CD4-positive, alpha-beta memory T cell (primary cell): ENCODE data around the gene RASA1. TPM values are rescaled to one million over a fixed set of nuclear protein-coding genes. Genes with fewer than 3 reads are reported as not detected.
A peak's percentile ranks its signal among the peaks of the same experiment; 100 is the strongest.

Source experiments
- CTCF ChIA-PET: fragments of 350-600 bp; sonication (Branson Sonifier 250); formaldehyde crosslinking; loops from one replicate; lab custom pipeline; 2021; ENCODE audit warnings: inconsistent platforms; ENCODE audit not compliant: partially characterized antibody; lab: Charles Lee
- POLR2A ChIA-PET: fragments of 350-600 bp; sonication (Branson Sonifier 250); formaldehyde crosslinking; loops from one replicate; lab custom pipeline; 2021; ENCODE audit not compliant: partially characterized antibody; lab: Charles Lee
- DNase-seq, 5 donors: peaks; one replicate each; pipeline versions ENCODE4 v3.0.0 to v3.0.0-alpha.2; 2020 to 2022; ENCODE audit warnings: mixed read lengths in 1 of 5
- H3K27ac ChIP-seq: one replicate; pipeline ENCODE4 v1.7.0; 2013; ENCODE audit warnings: low read depth, low read length
- H3K27me3 ChIP-seq: 2 replicates; pipeline ENCODE4 v1.7.0; 2013; ENCODE audit warnings: mild to moderate bottlenecking, low read length, moderate library complexity; ENCODE audit not compliant: insufficient read depth
- H3K36me3 ChIP-seq: 2 replicates; pipeline ENCODE4 v1.7.0; 2013; ENCODE audit warnings: mild to moderate bottlenecking, low read length, moderate library complexity; ENCODE audit not compliant: insufficient read depth
- H3K4me1 ChIP-seq: 2 replicates; pipeline ENCODE4 v1.7.0; 2013; ENCODE audit warnings: mild to moderate bottlenecking, low read length, moderate library complexity; ENCODE audit not compliant: insufficient read depth
- H3K4me3 ChIP-seq, 2 donors: one replicate each; pipeline ENCODE4 v1.7.0; 2013; ENCODE audit warnings: low read length in 2 of 2, mild to moderate bottlenecking in 1 of 2
- H3K9me3 ChIP-seq, 2 donors: one replicate each; pipeline ENCODE4 v1.7.0; 2013; ENCODE audit warnings: low read length in 2 of 2, control low read depth in 1 of 2; ENCODE audit not compliant: control insufficient read depth in 1 of 2
- H3K27ac Mint-ChIP-seq, 7 donors: one replicate each; pipeline ENCODE4 v1.8.0; 2020 to 2021; ENCODE audit warnings: mixed read lengths in 7 of 7, mild to moderate bottlenecking in 6 of 7, inconsistent platforms in 3 of 7, moderate library complexity in 3 of 7
- H3K27me3 Mint-ChIP-seq, 2 donors: one replicate each; pipeline ENCODE4 v1.8.0; 2020 to 2021; ENCODE audit warnings: mixed read lengths in 2 of 2
- H3K36me3 Mint-ChIP-seq, 2 donors: one replicate each; pipeline ENCODE4 v1.8.0; 2020 to 2021; ENCODE audit warnings: mixed read lengths in 2 of 2, inconsistent platforms in 1 of 2, mild to moderate bottlenecking in 1 of 2
- H3K4me1 Mint-ChIP-seq, 4 donors: one replicate each; pipeline ENCODE4 v1.8.0; 2020 to 2021; ENCODE audit warnings: mixed read lengths in 4 of 4, mild to moderate bottlenecking in 1 of 4
- H3K4me3 Mint-ChIP-seq, 8 donors: one replicate each; pipeline ENCODE4 v1.8.0; 2020 to 2021; ENCODE audit warnings: mixed read lengths in 8 of 8, mild to moderate bottlenecking in 7 of 8, moderate library complexity in 6 of 8, inconsistent platforms in 3 of 8
- H3K9me3 Mint-ChIP-seq, 8 donors: one replicate each; pipeline ENCODE4 v1.8.0; 2020 to 2021; ENCODE audit warnings: mixed read lengths in 8 of 8, mild to moderate bottlenecking in 5 of 8, inconsistent platforms in 3 of 8, moderate library complexity in 1 of 8
- intact Hi-C: fragments of 100-400 bp; cut with micrococcal nuclease; formaldehyde crosslinking; loops from one replicate; pipeline ENCODE4 v1.15.1; 2023
- polyA plus RNA-seq, 2 donors: library from polyadenylated mRNA; unstranded; fragments of 300-500 nt; fragmentation: Illumina TruSeq; gene quantifications; one replicate each; pipeline ENCODE4 v1.2.3, GENCODE V29; 2021
- total RNA-seq, 2 experiments: library from RNA; stranded (reverse); gene quantifications; one replicate each; pipeline ENCODE4 v1.2.3, GENCODE V29; 2021

Gene RASA1
- total and polyA plus RNA-seq, 4 experiments from 2014 or later, result 3.3 to 32.4 (median 21.4) TPM

DNA sequence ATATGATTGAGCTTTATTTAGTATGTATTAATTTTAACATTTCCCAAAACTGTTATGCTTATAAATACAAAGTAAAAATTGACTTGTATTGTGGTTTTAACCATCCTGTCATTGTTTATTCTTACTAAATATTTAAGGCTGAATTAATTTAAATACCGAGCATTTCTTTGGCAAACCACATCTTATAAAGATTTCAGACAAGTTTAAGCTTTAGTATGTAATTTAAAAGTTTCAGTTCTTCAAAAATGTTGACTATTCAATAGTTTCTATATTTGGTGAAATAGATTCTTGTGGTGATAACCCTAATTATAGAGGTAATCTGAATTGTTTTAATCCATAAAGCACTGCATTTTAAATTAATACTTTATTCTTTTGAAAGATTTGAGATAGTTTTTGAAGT lies 79.6 kb downstream of the RASA1 start:
- intact Hi-C loops, result no loop called here
- H3K4me3 ChIP-seq, result no peak overlapping the region
- Mint-ChIP-seq H3K36me3 (peaks cover 35 to 41% of the 10 kb centered on the region in 2 donors), H3K9me3 (no peaks in the 10 kb centered on the region), H3K4me3 (no peak overlapping the region), H3K4me1 (peaks cover 10 to 17% (median 12%) of the 10 kb centered on the region in 4 donors), H3K27ac (peak overlapping the region in 1 of 7 donors; percentile 27), H3K27me3 (no peaks in the 10 kb centered on the region)
- no peaks in the 10 kb centered on the region for H3K9me3 ChIP-seq
- CTCF ChIA-PET, result interaction anchor here (1.1 kb wide), 1 partner anchor 44 kb away, joined by 3 read pairs; no protein-coding TSS in a partner anchor
- DNase-seq, result no peak
- H3K4me1 ChIP-seq, result peaks cover 12% of the 10 kb centered on the region
- H3K27ac ChIP-seq, result no peak overlapping the region
- H3K27me3 ChIP-seq, result no peaks in the 10 kb centered on the region
- H3K36me3 ChIP-seq, result no peaks in the 10 kb centered on the region
- POLR2A ChIA-PET, result interaction anchor here (1.2 kb wide), 1 partner anchor 80 kb away, joined by 3 read pairs; the partner anchor contains the start of gene RASA1

DNA sequence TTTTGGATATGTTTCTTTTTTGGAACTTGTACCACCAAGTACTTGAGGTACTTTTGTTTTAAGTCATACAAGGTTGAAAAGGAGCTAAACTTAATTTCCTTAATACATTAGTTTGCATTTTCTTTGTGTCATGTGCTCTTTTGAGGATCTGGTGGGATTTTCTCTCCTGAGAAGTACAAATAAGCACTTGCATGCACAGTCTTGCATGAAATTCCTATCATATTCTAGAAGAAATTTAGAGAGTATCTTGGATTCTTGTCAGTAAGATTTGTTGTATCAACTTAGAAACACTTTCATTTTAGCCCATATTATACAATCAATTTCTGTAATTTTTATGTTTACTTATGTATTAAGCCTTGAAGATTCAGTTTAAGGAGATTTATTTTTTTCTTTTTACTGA lies 80.2 kb downstream of the RASA1 start:
- Histone ChIP-seq H3K9me3 (no peaks in the 10 kb centered on the region), H3K4me3 (no peak overlapping the region), H3K27ac (no peak overlapping the region), H3K36me3 (no peaks in the 10 kb centered on the region), H3K27me3 (no peaks in the 10 kb centered on the region), H3K4me1 (peaks cover 12% of the 10 kb centered on the region)
- Mint-ChIP-seq H3K4me3 (no peak overlapping the region), H3K9me3 (no peaks in the 10 kb centered on the region), H3K4me1 (peaks cover 11 to 13% (median 13%) of the 10 kb centered on the region in 4 donors), H3K27ac (peak overlapping the region in 1 of 7 donors; percentile 27), H3K36me3 (peaks cover 35 to 41% of the 10 kb centered on the region in 2 donors), H3K27me3 (no peaks in the 10 kb centered on the region)
- DNase-seq, result no peak
- intact Hi-C loops, result no loop called here
- ChIA-PET POLR2A (no interaction called here), CTCF (interaction anchor here (1.1 kb wide), 1 partner anchor 44 kb away, joined by 3 read pairs; no protein-coding TSS in a partner anchor)

DNA sequence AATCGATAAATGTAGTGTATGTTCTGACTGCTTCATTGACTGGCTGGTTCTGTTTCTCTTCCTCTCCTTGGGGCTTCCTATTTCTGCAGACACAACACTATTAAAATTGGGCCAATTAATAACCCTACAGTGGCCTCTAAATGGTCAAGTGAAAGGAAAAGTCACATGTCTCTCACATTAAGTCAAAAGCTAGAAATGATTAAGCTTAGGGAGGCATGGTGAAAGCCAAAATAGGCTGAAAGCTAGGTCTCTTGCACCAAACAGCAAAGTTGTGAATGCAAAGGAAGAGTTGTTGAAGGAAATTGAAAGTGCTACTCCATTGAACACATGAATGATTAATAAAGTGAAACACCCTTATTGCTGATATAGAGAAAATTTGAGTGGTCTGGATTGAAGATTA lies 86.8 kb downstream of the RASA1 start:
- CTCF ChIA-PET, result interaction anchor here (1.3 kb wide), 1 partner anchor 71 kb away, joined by 3 read pairs; no protein-coding TSS in a partner anchor
- no peaks in the 10 kb centered on the region for H3K27me3 Mint-ChIP-seq
- peak overlapping the region in 1 of 8 donors; percentile 34 for H3K4me3 Mint-ChIP-seq
- no peak for DNase-seq
- Histone ChIP-seq H3K4me3 (no peak overlapping the region), H3K4me1 (peaks cover 3% of the 10 kb centered on the region), H3K9me3 (no peaks in the 10 kb centered on the region), H3K36me3 (no peaks in the 10 kb centered on the region), H3K27me3 (no peaks in the 10 kb centered on the region), H3K27ac (no peak overlapping the region)
- peaks cover 4 to 21% (median 14%) of the 10 kb centered on the region in 4 donors for H3K4me1 Mint-ChIP-seq
- H3K9me3 Mint-ChIP-seq, result no peaks in the 10 kb centered on the region
- POLR2A ChIA-PET, result no interaction called here
- peaks cover 51 to 53% of the 10 kb centered on the region in 2 donors for H3K36me3 Mint-ChIP-seq
- intact Hi-C loops, result no loop called here
- H3K27ac Mint-ChIP-seq, result peak overlapping the region in 6 of 7 donors; percentile 9 to 75 (median 46)

DNA sequence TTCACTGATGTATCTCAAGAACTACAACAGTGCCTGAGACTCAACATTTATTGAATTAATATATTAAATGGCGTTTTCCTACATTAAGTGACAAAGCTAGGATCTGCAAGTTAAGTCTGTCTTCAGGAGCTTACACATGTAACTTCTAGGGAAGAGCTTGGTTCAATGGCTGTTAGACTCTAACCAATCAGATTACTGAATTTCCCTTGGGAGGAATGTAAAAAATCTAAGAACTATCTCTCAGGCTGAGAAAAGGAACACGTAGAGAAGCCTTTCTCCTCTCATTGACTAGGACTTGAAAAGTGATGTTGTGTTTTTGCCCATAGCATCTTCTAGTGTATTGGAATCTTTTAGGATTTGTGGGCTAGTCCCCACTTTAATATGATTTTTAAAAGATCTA lies 91.4 kb downstream of the RASA1 start:
- no peaks in the 10 kb centered on the region for H3K27me3 ChIP-seq
- Mint-ChIP-seq H3K4me3 (no peak overlapping the region), H3K27ac (no peak overlapping the region), H3K36me3 (peaks cover 32 to 51% of the 10 kb centered on the region in 2 donors), H3K27me3 (no peaks in the 10 kb centered on the region), H3K4me1 (peaks cover 14 to 24% (median 15%) of the 10 kb centered on the region in 4 donors), H3K9me3 (no peaks in the 10 kb centered on the region)
- POLR2A ChIA-PET, result no interaction called here
- no peaks in the 10 kb centered on the region for H3K9me3 ChIP-seq
- intact Hi-C loops, result no loop called here
- peaks cover 9% of the 10 kb centered on the region for H3K36me3 ChIP-seq
- no peak overlapping the region for H3K27ac ChIP-seq
- H3K4me1 ChIP-seq, result peaks cover 11% of the 10 kb centered on the region
- DNase-seq, result no peak
- no peak overlapping the region for H3K4me3 ChIP-seq
- CTCF ChIA-PET, result no interaction called here

DNA sequence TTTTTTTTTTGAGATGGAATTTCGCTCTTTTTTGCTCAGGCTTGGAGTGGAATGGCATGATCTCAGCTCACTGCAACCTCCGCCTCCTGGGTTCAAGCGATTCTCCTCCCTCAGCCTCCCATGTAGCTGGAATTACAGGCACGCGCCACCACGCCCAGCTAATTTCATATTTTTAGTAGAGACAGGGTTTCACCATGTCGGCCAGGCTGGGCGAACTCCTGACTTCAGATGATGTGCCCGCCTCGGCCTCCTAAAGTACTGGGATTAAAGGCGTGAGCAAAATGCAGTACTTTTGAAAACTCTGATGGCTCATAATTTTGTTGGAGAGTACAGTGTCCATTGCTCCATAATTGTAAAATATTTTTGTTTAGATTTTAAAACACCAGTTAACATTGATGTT lies 92.4 kb downstream of the RASA1 start:
- Mint-ChIP-seq H3K9me3 (no peaks in the 10 kb centered on the region), H3K4me1 (peaks cover 11 to 25% (median 19%) of the 10 kb centered on the region in 4 donors), H3K4me3 (no peak overlapping the region), H3K36me3 (peaks cover 32 to 53% of the 10 kb centered on the region in 2 donors), H3K27ac (no peak overlapping the region), H3K27me3 (no peaks in the 10 kb centered on the region)
- CTCF ChIA-PET, result no interaction called here
- no peak for DNase-seq
- Histone ChIP-seq H3K27me3 (no peaks in the 10 kb centered on the region), H3K9me3 (no peaks in the 10 kb centered on the region), H3K36me3 (peaks cover 9% of the 10 kb centered on the region), H3K4me1 (peaks cover 11% of the 10 kb centered on the region), H3K27ac (no peak overlapping the region), H3K4me3 (no peak overlapping the region)
- POLR2A ChIA-PET, result no interaction called here
- intact Hi-C loops, result no loop called here

DNA sequence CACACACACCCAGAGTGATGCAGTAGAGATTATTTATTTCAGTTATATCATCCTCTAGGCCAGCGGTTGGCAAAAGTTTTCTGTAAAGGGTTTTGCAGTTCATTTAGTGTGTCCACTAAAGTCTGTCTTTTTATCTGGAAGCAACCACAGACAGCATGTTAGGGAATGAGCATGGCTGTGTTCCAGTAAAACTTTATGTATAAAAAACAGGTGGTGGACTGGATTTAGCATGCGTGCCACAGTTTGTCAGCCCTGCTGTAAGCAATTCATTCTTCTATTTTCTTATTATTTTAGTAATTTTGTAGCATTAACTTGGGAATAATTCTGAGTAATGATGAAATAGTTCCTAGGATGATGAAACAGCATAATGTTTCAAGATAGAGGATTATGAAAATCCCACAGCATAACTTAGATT lies 93.4 kb downstream of the RASA1 start:
- ChIA-PET POLR2A (no interaction called here), CTCF (no interaction called here)
- Mint-ChIP-seq H3K9me3 (no peaks in the 10 kb centered on the region), H3K4me3 (no peak overlapping the region), H3K36me3 (peaks cover 25 to 51% of the 10 kb centered on the region in 2 donors), H3K4me1 (peaks cover 11 to 22% (median 17%) of the 10 kb centered on the region in 4 donors), H3K27ac (peak overlapping the region in 1 of 7 donors; percentile 18), H3K27me3 (no peaks in the 10 kb centered on the region)
- H3K4me1 ChIP-seq, result peaks cover 11% of the 10 kb centered on the region
- H3K36me3 ChIP-seq, result peaks cover 9% of the 10 kb centered on the region
- DNase-seq, result no peak
- no peak overlapping the region for H3K27ac ChIP-seq
- intact Hi-C loops, result no loop called here
- H3K4me3 ChIP-seq, result no peak overlapping the region
- no peaks in the 10 kb centered on the region for H3K9me3 ChIP-seq
- H3K27me3 ChIP-seq, result no peaks in the 10 kb centered on the region

DNA sequence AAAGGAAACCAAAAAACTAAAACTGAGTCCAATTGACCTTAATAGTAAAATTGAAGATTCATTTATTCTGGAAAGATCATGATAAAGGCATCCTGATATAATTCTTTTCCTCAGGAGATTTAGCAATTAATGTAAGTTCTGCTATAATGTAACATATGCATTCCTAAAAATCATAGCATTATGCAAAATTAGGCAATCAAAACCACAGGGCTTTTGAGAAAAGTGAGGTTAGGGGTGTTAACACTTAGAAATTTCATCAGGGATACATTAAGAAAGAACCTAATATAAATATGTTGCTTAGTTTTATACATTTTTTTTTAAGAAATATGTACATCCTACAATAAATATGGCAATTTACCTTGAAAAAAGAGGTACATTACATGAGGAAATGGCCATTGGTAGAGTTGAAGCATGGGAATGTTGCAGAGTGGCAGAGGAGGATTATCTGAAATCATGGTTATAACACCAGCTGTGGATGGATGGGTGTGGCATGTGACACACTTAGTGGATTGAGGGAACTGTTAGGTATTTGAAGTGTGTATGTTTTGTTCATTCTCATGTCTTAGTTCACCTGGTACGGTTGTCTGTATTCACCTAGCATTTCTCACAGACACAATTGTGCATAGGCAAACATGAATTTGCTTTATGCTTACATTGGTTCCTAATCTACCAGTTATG lies 94.0 kb downstream of the RASA1 start:
- DNase-seq, result no peak
- Mint-ChIP-seq H3K4me3 (peak overlapping the region in 1 of 8 donors; percentile 23), H3K27ac (peak overlapping the region in 3 of 7 donors; percentile 15 to 53 (median 39)), H3K27me3 (no peaks in the 10 kb centered on the region), H3K4me1 (peaks cover 15 to 25% (median 21%) of the 10 kb centered on the region in 4 donors), H3K36me3 (peaks cover 26 to 55% of the 10 kb centered on the region in 2 donors), H3K9me3 (no peaks in the 10 kb centered on the region)
- H3K4me3 ChIP-seq, result no peak overlapping the region
- intact Hi-C loops, result no loop called here
- H3K9me3 ChIP-seq, result no peaks in the 10 kb centered on the region
- ChIA-PET CTCF (no interaction called here), POLR2A (interaction anchor here (1.4 kb wide), 1 partner anchor 93 kb away, joined by 3 read pairs; no protein-coding TSS in a partner anchor)
- H3K27ac ChIP-seq, result no peak overlapping the region
- no peaks in the 10 kb centered on the region for H3K27me3 ChIP-seq
- peaks cover 11% of the 10 kb centered on the region for H3K4me1 ChIP-seq
- H3K36me3 ChIP-seq, result peaks cover 9% of the 10 kb centered on the region
